ENCODE data around the gene CHKB.
"Not testable (repeated sequence)": the region's sequence is repeated elsewhere in the genome, so short reads cannot be mapped to it uniquely, and the experiment has no call there.

Gene CHKB

DNA sequence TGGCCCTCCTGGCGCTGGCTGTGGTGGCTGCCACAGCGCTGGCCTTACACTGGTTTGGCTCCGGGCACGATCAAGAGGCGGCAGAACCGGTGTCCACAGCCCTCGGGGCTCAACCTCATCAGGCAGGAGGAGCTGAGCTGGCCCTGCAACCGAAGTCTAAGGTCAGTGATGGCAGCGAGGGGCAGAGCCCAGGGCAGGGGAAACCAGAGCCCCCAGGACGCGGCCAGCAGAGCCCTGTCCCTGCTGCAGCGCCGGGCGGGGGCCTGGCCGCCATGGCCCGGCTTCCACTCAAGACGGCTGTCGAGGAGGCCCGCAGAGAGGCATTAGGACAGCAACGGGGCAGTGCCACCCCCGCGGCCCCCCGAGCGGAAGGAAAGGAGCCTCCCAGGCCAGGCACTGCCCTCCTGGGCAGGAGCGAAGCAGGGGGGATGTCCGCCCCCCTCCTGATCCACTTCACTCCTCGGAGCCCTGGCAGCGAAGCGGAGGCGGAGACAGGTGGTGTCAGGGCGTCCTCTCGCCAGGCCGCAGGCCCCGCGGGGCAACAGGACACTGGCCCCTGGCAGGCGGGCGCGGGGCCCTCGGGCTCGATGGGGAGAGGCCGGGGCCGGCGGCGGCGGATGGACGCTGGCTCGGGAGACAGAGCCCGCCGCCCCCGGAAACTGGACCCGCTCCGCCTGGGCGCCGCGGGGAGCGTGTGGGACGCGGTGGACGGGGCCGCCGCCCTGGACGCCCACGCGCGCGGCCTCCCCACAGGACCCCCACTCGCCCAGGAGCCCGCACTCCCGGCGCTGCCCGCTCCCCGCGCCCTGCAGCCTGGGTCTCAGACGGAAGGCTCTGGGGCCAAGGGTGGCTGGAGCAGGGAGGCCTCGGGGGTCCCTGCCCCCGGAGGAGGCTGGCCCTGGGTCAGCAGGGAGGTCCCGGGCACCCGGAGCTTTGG lies 36.1 kb downstream of the CHKB start:
- no peak for DNase-seq

DNA sequence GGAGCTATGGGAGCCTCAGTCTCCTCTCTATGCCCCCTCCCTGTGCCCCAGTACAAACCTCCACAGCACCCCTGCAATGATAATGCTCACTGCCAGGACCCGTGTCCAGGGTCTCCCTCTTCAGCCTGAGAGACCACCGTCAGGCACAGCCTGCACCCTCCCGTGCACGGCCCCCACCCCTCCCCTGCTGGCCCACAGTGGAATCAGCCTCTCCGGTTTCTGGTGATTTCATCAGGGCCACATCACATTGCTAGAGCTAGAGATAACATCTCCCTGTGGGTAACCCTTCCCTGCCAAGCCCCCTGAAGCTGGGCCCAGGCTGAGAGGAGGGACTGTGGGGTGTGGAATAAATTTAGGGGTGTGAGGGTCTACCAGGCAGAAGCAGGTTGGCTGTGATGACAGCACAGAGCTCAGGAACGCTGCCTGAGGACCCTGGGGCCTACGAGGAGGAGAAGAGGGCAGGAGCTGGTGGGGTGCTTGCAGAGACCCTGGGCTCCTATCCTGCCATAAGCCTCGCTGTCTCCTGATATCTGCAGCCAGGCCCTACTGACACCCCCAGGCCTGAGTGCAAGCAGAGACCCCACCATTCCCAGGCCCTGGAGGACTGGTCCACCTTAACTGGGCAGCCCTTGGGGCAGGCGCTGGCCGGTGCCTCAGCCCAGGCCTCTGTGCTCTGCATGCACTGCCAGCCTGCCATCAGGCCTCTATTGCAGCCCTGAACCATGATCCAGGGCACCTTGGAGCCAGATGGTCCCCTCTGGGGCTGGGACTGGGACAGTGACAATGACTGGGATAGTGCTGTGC lies 36.9 kb downstream of the CHKB start, which contains the start of gene KLHDC7B:
TSS of gene KLHDC7B (plus strand) at position 378 of the 804 bp plus-strand sequence. CDS start at position 723, 345 bp downstream.
- peak; percentile 43 for DNase-seq

DNA sequence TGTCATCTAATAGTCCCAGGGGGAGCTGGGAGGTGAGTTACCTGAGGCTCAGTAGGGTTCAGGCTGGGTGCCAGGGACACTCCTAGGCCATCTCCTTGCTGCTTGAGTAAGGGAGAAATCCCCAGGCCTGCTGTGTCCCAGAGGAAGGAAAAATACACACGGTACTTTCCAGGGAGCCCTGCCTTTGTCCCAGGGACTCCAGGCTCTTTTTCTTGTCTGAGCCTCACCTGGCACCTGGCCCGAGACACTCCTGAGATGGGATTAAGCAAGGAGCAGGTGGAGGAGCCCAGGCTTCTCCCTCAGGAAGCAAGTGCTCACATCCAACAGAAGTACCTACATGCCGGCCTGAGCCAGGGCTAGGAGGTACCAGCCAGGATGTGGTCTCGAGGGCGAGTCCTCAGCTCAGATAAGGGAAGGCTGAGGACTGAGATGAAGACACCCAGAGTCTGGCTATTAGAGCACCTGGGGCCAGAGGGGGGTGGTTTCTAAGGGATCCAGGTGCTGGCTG lies 37.8 kb downstream of the CHKB start:
- DNase-seq = no peak

DNA sequence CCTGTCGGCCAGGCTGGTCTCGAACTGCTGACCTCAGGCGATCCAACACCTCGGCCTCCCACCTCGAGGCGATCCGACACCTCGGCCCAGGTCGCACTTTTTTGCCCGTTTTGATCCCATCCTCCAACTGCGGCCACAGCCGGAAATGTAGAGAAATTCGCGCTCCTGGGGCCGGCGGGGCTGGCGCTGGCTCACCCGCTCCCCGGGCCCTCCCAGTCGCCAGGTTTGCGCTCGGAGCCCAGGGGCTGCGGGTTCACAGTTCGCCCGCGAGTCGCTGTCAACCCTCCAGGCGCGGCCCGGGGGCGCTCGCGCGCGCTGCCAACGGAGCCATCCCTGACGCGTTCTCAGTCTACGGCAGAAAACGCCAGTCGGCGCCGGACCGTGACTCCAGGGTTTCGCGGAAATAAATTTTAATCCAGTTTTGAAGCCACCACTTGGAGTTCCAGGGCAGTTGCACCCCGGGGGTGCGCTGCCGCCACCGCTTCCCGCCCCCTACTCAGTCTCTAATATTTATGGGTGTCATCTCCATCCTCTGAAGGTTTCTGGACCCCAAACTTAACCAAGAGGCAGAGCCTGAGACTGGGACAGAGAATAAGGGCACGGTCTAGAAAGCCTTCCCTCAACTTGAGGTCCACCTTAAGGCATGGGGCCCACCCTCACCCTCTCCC lies 38.4 kb downstream of the CHKB start:
- DNase-seq = peak; percentile 85

DNA sequence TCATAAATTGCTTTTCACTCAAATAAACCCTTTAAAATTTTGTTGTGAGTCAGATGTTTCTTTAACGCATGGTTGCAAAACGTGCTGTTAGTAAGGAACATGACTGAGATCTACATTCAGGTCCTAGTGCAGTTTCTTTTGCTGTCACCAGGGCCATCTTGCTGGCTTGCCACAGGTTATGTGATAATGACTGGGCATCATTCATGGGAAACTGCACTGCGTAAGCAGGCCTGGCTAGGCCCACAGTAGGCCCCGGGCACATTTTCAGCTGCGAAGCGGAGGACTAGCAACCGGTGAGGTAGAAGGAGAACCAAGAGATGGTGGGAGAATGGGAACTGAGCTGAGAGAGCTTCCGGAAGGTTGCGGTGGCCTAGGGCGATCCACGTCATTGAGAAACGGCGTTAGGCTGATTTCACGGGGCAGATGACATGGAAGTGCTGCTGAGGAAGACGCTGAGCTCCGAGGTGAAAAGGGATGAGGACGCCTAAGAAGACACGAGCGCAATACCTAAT lies 40.2 kb downstream of the CHKB start:
- no peak for DNase-seq

DNA sequence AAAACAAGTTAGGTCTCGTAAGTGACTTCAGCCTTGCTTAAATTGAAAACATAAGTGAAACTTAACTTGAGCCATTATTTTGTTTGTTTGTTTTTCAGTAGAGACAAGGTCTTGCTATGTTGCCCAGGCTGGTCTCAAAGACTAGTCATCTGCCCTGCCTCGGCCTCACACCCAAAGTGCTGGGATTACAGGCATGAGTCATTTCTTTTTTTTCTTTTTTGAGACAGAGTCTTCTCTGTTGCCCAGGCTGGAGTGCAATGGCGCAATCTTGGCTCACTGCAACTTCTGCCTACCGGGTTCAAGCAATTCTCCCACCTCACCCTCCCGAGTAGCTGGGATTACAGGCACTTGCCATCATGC lies 41.0 kb downstream of the CHKB start:
- DNase-seq = not testable (repeated sequence)

DNA sequence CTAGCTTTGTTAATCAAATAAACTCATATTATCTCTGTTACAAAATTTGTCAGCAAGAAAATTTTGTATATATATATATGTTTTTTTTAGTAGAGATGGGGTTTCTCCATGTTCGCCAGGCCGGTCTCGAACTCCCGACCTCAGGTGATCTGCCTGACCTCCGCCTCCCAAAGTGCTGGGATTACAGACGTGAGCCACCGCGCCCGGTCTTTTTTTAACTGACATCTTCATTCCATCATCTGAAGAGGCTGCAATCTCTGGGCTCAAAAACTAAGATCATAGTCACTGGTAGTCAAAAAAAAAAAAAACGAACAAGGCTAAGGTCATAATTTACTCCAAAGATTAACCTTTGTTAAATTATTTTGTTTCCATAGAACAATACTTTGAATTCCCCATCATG lies 42.3 kb downstream of the CHKB start:
- DNase-seq = no peak

DNA sequence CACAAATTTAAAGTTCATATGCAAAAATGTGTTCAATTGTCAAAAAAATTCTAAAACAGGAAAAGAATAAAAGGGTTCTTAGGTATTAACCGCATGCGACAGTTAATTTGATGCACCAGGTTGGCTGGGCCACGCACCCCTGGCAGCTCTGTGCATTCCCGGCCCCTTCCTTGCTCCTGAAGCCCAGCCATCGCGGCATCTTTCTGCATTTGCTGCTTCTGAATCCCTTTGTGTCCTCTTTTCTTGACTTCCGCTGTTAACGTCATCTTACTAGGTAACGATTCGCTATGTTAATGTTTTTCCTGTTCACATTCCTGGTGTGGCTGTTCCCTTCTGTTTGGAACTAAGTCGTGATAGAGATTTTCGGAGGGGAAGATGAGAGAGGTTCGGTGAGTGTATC lies 44.9 kb downstream of the CHKB start:
- DNase-seq = no peak

DNA sequence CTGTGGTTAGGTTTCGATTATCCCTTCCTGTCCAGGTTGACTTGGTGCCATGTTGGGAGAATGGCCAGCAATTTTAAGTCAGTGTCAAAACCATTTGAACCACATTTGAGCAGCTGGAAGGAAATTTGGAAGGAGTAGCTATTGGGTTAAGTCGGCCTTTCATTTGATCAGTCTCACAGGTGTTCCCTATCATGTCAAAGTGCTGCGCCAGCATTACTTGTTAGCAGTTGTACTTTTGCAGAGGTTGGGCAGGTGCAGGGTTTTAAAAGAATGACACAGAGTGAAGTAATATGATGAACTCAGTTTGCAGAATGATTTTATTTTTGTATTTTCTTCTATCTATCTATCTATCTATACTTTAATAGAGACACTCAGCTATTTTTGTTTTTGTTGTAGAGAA lies 46.4 kb downstream of the CHKB start:
- DNase-seq = no peak

DNA sequence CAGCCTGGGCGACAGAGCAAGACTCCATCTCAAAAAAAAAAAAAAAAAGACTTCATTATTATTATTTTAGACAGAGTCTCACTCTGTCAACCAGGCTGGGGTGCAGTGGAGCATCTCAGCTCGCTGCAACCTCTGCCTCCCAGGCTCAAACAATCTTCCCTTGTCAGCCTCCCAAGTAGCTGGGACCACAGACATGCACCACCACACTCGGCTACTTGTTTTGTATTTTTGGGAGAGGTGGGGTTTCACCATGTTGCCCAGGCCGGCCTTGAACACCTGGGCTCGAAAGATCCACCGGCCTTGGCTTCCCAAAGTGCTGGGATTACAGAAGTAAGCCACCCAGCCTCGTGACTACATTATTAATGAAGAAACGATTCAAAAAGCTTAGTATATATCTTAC lies 47.5 kb downstream of the CHKB start:
- no peak for DNase-seq

DNA sequence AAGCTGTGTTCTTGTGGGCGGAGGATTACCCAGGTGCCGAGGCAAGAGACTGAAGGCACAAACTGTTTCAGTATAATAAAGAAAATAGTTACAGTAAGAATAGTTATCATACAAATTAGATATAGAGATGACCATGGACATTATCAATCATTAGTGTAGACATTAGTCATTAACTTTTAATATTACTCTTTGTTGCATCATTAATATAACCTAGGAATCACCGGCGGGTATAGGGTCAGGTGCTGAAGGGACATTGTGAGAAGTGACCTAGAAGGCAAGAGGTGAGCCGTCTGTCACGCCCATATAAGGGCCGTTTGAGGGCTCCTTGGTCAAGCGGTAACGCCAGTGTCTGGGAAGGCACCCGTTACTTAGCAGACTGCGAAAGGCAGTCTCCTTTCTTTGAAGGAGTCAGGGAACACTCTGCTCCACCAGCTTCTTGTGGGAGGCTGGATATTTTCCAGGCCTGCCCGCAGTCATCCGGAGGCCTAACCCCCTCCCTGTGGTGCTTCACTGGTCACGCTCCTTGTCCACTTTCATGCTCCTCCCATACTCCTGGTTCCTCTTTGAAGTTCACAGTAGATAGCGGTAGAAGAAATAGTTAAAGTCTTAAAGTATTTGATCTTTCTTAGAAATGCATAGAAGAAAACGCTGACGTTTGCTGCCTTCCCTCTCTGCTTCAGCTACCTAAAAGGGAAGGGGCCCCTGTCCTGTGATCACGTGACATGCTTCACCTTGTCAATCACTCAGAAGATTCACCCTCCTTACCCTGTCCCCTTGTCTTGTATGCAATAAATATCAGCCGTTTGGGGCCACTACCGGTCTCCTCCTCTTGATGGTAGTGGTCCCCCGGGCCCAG lies 48.6 kb downstream of the CHKB start:
- not testable (repeated sequence) for DNase-seq

DNA sequence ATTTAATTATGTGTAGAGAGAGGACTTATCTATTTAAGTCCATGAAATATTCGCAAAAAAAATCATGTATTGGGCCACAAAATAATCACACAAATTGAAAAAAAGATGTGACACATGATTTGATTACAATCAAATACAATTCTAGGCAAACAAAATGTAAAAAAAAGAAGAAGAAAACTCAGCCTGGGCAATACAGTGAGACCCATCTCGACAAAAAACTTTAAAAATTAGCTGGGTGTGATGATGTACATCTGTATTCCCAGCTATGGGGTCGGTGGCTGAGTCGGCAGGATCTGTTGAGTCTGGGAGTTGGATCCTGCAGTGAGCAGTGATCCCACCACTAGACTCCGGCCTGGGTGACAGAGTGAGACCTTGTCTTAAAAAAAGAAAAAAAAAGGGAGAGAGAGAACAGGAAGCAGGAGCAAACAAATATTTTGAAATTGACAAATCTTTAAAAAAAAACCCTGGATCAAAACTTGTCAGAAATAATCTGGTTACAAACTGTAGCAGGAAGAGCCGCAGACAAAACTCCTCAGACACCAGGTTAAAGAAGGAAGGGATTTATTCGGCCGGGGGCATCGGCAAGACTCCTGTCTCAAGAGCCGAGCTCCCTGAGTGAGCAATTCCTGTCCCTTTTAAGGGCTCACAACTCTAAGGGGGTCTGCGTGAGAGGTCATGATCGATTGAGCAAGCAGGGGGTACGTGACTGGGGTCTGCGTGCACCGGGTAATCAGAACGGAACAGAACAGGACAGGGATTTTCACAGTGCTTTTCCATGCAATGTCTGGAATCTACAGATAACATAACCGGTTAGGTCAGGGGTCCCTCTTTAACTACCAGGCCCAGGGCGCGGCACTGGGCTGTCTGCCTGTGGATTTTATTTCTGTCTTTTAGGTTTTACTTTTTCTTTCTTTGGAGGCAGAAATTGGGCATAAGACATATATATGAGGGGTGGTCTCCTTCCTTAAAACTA lies 49.5 kb downstream of the CHKB start:
- DNase-seq = no peak

DNA sequence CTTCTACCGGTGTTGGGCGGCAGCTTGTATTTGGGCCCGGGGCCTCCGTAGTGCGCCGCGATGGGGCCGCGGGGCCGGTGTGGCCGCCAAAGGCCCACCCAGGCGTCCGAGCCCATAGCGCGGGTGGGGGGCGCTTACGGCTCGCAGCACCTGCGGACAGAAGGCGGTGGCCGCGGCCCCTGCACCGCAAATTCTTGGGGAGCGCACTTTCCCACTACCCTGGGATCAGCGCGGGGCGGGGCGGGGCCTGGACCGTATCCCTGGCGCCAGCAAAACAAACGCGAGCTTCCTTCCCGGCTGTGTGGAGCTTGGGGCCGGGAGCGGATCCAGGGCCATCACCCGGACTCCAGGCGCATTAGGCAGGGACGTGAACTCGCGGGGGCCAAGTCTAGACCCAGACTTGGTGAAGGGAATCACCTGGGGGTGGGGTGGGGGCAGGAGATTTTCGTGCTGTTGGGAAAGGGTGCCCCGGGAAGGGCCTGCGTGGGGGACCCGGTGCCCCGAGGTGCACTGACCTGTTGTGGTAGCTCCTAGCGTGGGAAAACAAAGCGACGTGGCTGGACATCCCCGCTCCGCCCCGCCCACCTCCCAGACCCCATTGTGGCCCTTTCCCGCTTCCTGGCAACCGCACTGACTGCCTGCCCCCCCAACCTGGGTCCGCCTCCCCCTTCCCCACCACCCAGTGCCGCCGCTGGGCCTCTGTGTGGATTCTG lies 50.5 kb downstream of the CHKB start:
- no peak for DNase-seq

DNA sequence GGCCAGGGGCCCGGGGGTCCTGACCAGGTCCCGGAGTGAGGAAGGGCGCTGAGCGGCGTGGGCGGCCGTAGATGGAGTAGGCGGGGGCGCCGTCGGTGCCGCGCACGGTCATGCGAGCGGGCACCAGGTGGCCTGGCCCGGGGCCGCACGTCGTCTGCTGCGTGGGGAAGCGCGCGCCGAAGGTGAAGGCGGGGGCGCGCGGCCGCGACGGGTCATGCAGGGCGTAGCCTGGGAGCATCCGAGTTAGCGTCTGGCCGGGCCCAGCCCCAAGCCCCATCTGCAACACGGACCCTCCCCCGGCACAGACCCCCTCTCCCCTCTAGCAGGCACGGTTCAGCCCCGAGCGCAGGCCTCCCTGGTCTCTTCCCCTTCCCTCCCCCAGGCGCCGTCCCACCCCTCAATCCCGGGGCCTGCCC lies 51.1 kb downstream of the CHKB start:
- peak; percentile 76 for DNase-seq

DNA sequence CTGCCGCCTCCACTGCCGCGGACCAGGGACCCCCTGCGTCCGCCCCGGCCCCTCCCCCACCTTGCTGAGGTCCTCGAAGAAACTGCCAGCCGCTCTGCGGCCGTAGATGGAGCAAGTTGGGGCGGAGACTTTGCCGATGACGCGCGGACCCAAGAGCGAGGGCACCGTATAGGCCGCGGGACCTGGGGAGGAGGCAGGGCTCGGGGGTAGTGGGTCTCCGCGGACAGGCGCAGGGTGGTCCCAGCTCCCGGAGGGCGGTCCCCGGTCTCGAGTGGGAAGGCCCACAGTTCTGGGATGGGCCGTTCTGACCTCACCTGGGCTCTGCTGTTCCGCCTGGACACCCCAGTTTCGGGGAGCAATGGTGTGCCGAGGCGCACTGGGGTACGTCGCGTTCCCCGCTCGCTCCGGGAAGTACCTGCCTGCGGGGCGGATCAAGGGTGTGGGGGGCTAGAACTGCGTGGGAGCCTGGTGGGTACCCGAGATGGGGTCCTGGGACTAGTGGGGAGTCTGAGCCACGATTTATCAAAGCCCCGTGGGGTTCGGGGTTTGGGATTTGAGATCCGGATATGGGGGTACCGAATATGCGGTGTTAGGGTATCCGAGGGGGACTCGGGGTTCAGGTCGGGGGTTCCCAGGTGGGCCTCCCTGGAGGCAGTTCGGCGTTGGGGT lies 51.6 kb downstream of the CHKB start:
- DNase-seq = peak; percentile 81

DNA sequence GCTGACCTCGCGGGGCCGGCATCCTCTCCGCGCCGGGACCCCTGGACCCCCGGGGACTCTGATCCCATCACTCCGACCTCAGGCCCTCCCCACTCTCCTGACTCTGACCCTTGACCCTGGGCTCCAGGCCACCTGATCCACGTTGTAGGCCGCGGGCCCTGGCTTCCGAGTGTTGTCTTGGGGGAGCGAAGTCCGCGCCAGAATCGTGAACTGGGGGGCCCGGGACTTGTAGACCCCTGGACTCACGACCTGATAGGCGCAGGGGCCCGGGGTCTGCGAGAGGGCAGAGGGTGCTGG lies 52.1 kb downstream of the CHKB start:
- no peak for DNase-seq

DNA sequence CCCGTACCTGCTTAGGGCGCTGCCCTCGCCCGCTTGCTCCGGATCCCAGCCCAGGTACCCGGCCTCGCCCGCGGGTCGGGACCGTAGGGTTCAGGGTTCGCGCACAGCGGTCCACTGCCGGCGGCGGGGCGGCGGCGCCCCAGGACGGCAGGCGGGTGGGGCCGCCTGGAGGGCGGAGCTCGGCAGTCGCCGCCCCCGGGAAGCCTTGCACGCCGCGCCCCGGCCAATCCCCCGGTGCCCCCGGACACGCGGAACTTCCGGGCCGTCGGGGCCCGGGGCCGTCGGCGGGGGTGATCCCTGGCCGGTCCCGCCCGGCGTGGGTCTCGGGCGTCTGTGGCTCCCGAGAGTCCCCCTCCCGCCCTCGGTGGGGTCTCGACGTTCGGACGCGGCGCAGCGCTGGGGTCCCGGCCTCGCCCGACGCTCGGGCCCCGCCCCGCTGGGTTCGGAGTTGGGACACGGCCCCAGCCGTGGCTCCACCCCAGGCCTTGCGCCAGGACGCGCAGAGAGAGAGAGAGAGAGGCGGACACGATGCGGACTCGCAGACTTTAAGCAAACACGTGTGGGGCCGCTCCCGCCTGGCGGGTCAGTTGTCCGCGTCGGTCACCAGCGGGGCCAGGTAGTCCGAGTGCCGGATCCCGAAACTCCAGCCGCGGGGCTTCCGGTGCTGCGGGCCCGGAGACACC lies 52.6 kb downstream of the CHKB start, which contains the start of gene TYMP:
TSS of gene TYMP (minus strand) at position 116 of the 683 bp plus-strand sequence. CDS start 303 bp downstream, outside the sequence.
- peak; percentile 72 for DNase-seq

DNA sequence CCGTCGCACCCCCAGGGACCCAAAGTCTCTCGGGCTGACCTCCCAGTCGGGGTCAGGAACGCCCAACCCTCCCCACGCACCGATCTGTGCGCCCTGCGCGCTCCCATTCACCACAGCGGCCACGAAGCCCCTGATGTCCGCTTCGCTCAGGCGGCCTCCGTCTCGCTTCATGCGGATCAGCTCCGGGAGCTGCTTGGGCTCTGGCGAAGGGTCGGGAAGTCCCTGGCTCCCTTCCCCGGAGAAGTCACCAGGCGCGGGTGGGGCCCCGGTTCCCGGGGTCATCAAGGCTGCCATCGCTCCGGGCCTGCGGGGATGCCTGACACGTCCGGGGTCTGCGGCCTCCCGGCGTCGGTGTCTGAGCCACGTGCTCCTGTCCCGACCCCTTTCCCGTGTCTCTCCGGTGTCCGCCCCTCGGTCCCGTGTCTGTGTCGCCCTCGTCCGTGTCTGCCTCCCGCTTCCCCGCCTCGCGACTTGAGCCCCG lies 53.2 kb downstream of the CHKB start:
- no peak for DNase-seq
